Cerebellar nuclear complex (tissue), 1 donor: Measurements from ENCODE around the gene HAO2.

Experiments used
- DNase-seq, 2 experiments: peaks; one replicate each; lab custom pipeline; 2025; lab: John Stamatoyannopoulos, UW

Gene HAO2

DNA sequence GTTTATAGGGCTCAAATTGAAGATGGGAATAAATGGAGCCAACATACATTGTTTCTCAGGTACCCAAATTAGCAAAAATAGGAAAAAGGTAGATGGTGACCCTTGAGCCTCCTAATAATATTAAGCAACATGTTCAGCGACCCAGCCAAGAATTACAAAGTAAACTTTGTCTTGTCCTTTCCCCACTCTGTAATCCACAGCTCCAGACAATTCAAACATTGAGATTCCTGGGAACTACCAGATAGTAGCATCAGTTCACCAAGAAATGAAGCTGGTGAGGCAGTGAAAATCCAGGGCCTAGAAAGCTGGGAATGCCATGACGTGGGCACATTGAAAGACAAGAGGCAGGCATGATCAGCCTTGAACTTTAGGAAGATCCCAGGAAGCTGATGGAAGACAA, 11.7 kb downstream of the HAO2 start:
- no peak for DNase-seq

GRCh38 chr1:119380983-119381662, 12.5 kb downstream of the HAO2 start:
- DNase-seq = no peak

DNA sequence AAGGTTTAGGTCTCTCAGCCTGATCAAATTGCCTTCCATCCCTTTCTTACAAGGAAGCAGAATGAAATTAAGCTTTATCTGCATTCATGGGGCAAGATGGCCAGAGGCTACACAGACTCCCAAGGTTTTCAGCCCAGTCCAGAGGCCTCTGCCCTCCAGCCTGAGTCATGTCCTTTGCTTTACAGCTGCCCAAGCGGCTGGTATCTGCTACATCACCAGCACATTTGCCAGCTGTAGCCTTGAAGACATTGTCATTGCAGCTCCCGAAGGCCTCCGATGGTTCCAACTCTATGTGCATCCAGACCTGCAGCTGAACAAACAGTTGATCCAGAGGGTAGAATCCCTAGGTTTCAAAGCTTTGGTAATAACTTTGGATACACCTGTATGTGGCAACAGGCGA, 16.0 kb downstream of the HAO2 start:
- DNase-seq = no peak

- DNase-seq = no peak
Observed at GRCh38 chr1:119385650-119386049, 17.1 kb downstream of the HAO2 start.

- DNase-seq = no peak
Observed at GRCh38 chr1:119387858-119388257, 19.3 kb downstream of the HAO2 start.

- DNase-seq = no peak
Observed at GRCh38 chr1:119388450-119388849, 19.9 kb downstream of the HAO2 start.

DNA sequence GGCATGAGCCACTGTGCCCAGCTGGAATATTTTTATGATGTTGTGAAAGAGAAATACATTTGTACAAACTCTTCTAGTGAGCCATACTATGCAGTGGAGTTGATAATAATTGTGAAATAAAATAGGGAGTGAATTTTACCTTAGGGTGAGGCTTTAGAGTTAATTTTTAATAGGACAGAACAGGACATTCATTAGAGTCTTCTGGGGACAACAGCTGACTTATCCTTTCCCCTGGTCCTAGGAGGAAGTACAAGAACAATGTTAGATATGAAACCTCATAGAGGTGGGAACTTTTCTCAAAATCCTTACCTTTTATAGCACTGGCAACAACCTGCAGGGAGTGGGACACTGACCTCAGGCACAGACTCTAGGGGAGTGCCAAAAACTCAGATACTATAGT, 21.9 kb downstream of the HAO2 start:
- DNase-seq = no peak

DNA sequence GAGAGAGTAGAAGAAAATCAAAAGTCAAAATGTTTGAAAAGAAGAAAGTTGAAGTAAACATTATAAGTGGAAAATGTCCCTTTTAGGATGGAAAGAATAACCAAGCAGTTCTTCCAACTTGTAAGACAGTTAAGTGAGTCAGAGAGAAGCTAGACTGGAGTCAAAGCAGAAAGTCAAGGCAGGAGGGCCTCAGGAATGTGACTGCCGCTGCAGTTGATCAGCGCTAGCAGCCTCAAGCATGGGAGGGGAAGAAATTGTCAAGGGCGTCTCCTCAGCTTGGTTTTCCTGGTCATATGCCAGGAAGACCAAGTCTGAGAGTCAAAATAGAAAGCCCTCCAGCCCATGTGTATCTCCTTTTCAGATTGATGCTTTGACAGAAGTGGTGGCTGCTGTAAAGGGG, 23.2 kb downstream of the HAO2 start:
- DNase-seq = no peak

- DNase-seq = no peak
Observed at GRCh38 chr1:119394085-119394484, 25.5 kb downstream of the HAO2 start.

GRCh38 chr1:119396982-119397381, 28.4 kb downstream of the HAO2 start:
- DNase-seq = no peak

- no peak for DNase-seq
Observed at GRCh38 chr1:119397986-119398385, 29.4 kb downstream of the HAO2 start.

DNA sequence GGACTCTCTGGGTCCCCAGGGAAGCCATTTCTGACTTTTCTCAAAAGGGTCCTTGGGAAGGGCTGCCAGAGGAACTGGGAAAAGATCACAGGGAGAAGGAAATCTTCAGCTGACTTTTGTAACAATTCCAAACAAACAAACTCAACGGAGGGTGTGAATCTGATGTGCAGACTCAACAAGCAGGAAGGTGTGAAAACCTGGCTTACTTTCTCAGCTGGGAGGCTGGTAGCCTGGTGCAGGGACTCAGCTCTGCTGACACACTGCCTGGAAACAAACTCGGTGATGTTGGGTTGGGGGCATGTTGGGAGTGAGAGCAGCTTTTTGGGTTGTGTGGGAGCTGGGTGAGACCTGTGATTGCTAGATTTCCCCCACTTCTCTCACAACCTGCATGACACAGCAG, 36.2 kb downstream of the HAO2 start:
- DNase-seq = no peak

- no peak for DNase-seq
Observed at GRCh38 chr1:119409731-119410130, 41.1 kb downstream of the HAO2 start.

DNA sequence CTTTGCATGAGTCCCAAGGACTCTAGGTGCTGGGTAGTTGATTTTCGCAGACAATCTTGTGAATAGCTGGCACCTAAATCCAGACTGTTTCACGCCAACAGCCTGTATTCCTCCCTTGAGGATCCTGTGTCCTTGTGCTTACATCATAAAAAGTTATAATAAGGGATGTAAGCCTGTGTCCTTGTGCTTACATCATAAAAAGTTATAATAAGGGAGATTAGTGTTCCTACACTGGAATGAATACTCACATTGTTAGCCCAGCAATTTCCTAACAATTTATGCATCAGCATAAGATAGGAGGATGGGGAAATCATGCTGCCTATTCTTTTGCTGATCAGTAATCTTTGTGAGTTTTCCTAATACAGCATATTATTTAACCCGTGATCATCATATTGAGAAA, 42.4 kb downstream of the HAO2 start:
- DNase-seq = no peak

DNA sequence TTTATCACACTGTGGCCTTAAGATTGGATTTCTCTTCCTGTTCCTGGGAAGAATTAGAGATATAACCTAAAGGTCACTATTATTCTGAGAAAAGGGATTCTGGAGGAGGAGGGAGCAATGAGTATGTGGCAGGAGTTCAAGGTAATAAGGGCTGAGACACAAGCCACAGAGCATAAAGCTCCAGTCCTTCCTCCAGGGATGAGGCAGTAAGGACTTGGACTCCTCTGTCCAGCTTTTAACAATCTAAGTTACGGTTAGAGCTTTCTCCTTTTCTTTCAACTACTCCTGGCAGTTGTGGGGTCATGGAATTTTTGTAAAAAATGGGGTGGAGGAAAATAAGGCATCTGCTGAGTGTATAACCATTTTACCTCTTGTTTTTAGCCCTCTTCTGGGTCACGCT, 46.4 kb downstream of the HAO2 start, which contains the start of gene HSD3B2:
Gene HSD3B2 (plus strand): TSS at position 201 of the 400 bp plus-strand sequence. CDS start 270 bp downstream, outside the sequence.
- no peak for DNase-seq

GRCh38 chr1:119416006-119416640, 47.5 kb downstream of the HAO2 start:
- no peak for DNase-seq

- DNase-seq = no peak
Observed at GRCh38 chr1:119419109-119419508, 50.5 kb downstream of the HAO2 start.

DNA sequence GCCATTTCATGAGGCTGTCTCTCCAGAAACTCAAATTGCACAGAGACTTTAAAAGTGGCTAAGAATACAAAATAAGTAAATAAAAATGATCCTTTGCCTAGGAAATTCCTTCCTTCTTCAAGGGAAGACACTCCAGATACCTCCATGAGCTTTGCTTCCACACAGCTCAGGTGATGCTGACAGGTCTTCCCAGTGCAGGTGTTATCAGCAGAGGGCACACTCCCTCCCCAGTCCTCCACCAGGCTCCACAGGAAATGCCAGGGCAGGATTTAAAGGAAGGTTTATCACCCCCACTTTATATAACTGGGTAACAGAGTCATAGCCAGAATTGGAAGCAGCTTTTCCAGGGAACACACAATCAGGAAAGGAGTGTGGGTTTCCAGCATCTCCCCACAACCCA, 52.1 kb downstream of the HAO2 start:
- DNase-seq = no peak

DNA sequence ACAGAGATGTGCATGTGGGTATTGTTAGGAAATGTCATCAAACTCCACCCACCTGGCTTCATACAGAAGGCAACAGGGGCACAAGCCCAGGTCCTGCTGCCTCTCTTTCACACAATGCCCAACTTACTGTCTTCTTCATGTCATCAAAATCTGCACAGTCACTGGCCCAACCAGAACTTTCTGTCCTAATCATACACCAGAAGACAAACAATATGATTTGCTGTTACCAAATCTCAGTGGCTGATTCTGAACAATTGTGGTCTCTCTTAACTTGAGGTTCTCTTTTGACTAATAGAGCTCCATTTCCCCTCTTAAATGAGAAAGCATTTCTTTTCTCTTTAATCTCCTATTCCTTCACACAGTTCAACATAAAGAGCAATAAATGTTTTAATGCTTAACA, 54.0 kb downstream of the HAO2 start:
- no peak for DNase-seq

GRCh38 chr1:119428991-119429390, 60.4 kb downstream of the HAO2 start:
- DNase-seq = no peak

DNA sequence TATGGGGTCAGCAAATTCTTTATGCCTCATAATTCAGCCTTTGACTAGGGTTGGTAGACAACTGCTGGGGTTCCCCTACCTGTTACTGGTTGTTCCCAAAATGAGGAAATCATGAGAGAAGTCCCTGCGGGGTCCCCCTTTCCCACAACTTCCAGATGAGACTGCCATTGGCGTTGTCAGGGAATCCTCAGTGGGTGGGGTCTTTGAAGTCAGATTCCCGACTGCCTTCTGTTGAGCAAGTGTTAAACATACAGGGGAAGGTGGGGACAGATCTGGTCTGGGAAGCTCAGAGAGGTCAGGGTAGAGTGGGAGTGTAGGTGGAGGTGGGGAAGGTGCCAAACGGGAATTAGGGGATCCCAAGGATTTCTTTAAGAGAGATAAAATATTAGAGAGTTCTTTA, 61.1 kb downstream of the HAO2 start:
- DNase-seq = no peak

DNA sequence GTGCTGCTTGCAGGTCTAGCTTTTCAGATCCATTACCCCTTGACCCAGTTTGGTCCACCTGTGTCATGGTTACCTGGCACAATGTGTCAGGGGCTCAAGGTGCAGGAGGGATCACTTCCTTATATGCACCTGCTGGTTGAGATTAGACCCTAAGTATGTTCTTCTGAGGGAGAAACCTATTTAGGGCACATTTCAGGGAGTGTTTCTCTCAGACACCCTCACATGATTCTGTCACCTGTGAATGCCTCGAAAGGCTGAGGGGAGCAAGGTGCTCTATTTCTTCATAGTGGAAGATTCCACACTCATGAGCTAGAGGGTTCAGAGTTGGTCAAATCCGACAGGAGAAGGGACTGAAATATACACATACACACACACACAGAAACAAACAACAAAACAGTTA, 61.9 kb downstream of the HAO2 start:
- DNase-seq = no peak

- no peak for DNase-seq
Observed at GRCh38 chr1:119431836-119432235, 63.3 kb downstream of the HAO2 start.

DNA sequence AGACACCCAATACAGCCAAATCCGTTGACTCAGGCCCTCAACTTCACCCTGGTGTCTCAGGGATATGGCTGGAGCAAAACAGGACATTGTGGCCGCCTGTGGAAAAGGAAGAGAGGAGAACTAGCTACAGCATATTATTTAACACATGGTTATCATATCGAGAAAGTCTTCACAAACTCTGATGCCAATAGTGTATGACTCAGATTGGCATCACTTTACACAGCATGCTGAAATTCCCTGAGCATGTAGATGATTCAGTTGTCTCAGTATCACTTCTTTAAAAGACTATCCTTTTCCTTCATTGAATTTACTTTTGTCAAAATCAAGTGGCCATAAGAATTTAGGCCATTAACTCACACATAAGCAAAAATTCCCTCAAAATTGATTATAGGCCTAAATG, 66.5 kb downstream of the HAO2 start:
- DNase-seq = no peak
